ENCODE measurements around the gene ORC4.

DNA sequence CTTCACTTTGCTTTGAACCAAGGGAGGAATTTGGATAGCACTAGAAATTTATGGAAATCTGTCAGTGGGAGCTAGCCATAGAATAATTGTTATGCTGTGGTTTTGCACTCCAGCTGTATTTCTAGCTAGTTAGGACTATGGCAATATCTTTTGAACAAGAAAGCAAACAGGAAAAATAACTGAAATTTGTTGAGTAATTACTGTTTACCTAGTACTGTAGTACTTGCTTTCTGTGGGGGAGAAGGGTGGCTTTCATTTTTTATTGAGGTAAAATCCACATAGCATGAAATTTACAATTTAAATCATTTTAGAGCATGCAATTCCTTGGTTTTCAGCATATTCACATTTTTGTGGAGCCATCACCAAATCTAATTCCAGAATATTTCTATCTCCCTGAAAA is 28.7 kb upstream of the ORC4 start:
- TF ChIP-seq, protein P1, sequence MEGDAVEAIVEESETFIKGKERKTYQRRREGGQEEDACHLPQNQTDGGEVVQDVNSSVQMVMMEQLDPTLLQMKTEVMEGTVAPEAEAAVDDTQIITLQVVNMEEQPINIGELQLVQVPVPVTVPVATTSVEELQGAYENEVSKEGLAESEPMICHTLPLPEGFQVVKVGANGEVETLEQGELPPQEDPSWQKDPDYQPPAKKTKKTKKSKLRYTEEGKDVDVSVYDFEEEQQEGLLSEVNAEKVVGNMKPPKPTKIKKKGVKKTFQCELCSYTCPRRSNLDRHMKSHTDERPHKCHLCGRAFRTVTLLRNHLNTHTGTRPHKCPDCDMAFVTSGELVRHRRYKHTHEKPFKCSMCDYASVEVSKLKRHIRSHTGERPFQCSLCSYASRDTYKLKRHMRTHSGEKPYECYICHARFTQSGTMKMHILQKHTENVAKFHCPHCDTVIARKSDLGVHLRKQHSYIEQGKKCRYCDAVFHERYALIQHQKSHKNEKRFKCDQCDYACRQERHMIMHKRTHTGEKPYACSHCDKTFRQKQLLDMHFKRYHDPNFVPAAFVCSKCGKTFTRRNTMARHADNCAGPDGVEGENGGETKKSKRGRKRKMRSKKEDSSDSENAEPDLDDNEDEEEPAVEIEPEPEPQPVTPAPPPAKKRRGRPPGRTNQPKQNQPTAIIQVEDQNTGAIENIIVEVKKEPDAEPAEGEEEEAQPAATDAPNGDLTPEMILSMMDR (IDR thresholded peaks at IDR 0.05) = no peak
- TF ChIP-seq POLR2A (IDR thresholded peaks at IDR 0.05) (no peak), EP300 (IDR thresholded peaks at IDR 0.05) (no peak)
